ENCODE results near the gene DMC1.
"Not testable (repeated sequence)": the region's sequence is repeated elsewhere in the genome, so short reads cannot be mapped to it uniquely, and the experiment has no call there.

The DMC1 gene

GRCh38 chr22:38569972-38570778 lies at the start of gene DMC1:
DMC1 (minus strand) TSS chr22:38570183; CDS start chr22:38568256, 1,927 bp downstream.
- FAIRE-seq, result no peak

- FAIRE-seq, result no peak
These were observed 48.7 kb upstream of the DMC1 start for GRCh38 chr22:38618682-38619081.

- no peak for FAIRE-seq
These were observed 48.3 kb upstream of the DMC1 start for GRCh38 chr22:38618258-38618657.

- not testable (repeated sequence) for FAIRE-seq
These were observed 45.1 kb upstream of the DMC1 start for GRCh38 chr22:38615064-38615405.

- FAIRE-seq, result no peak
These were observed 44.5 kb upstream of the DMC1 start for GRCh38 chr22:38614332-38615063.

GRCh38 chr22:38613588-38613987 lies 43.6 kb upstream of the DMC1 start:
- FAIRE-seq, result no peak

- FAIRE-seq, result no peak
These were observed 42.4 kb upstream of the DMC1 start for GRCh38 chr22:38612217-38613006.

- no peak for FAIRE-seq
These were observed 41.6 kb upstream of the DMC1 start for GRCh38 chr22:38611559-38611958.

- FAIRE-seq, result no peak
These were observed 40.3 kb upstream of the DMC1 start for GRCh38 chr22:38610234-38610633.

GRCh38 chr22:38608992-38609750 lies 39.2 kb upstream of the DMC1 start:
- no peak for FAIRE-seq

GRCh38 chr22:38607680-38608079 lies 37.7 kb upstream of the DMC1 start:
- FAIRE-seq, result no peak

- FAIRE-seq, result no peak
These were observed 32.2 kb upstream of the DMC1 start for GRCh38 chr22:38602166-38602565.

GRCh38 chr22:38601221-38601764 lies 31.3 kb upstream of the DMC1 start:
- FAIRE-seq, result no peak

- no peak for FAIRE-seq
These were observed 29.5 kb upstream of the DMC1 start for GRCh38 chr22:38599466-38599865.

- FAIRE-seq, result not testable (repeated sequence)
These were observed 12.9 kb upstream of the DMC1 start for GRCh38 chr22:38582923-38583322.

- no peak for FAIRE-seq
These were observed 8.5 kb upstream of the DMC1 start for GRCh38 chr22:38578505-38578904.

- peak; percentile 43 for FAIRE-seq
These were observed 2.1 kb upstream of the DMC1 start for GRCh38 chr22:38572065-38572464.

GRCh38 chr22:38570779-38571364 lies 889 bp upstream of the DMC1 start:
- FAIRE-seq, result no peak

GRCh38 chr22:38569181-38569971 lies 607 bp downstream of the DMC1 start:
- no peak for FAIRE-seq

- FAIRE-seq, result no peak
These were observed 2.3 kb downstream of the DMC1 start for GRCh38 chr22:38567531-38568285.
